ENCODE measurements around the gene AP1AR.

The AP1AR gene

DNA sequence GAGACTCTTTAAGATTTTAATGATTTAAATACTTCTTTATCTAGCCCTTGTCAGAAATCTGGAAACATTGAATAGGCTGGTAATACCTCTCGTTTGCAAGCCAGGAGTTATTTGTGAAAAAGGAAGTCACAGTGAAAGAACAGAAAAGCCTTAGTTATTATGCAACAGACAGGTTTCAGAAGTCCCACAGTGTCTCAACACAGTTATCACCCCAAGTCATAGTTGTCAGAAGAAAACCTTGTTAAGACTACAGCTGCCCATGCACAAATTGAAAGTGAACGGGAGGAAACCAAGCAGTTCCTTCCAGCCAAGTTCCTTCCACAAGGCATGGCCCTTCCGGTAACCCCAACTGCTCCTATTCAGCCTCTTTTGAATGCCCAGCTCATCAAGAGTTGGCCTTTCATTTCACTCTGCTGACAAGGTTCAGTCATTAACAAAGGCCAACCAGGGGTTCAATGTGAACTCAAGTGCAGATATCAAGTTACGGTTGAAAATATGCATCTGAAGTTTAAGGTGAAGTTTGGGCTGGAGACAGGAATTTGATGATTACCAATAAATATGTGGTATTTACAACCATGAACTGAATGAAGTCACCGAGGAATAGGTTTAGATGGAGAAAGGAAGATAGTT is 81.1 kb downstream of the AP1AR start:
- DNase-seq (ENCODE audit: low read depth in 2 of 2, low spot score in 1 of 2), result no peak

DNA sequence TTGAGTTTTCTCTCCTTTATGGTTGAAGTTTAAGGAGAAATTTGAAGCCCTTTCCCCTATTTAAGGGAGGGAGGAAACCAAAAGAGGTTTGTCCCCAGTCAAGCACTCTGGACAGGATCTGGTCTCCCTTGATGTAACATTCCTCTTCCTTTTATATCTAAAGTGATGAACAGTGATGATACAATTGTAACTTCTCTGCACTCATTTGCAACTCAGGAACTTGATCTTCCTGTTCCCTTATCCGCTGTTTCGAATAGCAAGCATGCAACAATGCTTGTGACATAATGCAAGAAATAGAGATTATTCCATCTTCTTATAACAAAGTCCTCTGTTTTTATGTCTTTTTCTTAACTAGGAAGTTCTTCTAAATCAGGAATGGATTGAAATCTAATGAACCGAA is 83.9 kb downstream of the AP1AR start:
- no peak for DNase-seq (ENCODE audit: low read depth in 2 of 2, low spot score in 1 of 2)

DNA sequence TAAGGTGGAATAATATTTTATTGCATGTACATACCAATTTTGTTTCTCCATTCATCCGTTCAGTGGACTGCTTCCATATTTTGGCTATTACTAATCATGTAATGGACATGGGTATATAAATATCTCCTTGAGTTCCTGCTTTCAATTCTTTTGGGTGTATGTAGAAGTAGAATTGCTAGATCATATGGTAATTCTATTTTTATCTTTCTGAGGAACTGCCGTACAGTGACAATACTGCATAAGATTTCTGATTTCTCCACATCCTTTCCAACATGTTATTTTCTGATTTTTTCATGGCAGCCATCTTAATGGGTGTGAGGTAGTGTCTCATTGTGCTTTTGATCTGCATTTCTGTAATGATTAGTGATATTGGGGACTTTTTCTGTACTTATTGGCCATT is 84.8 kb downstream of the AP1AR start:
- no peak for DNase-seq (ENCODE audit: low read depth in 2 of 2, low spot score in 1 of 2)

DNA sequence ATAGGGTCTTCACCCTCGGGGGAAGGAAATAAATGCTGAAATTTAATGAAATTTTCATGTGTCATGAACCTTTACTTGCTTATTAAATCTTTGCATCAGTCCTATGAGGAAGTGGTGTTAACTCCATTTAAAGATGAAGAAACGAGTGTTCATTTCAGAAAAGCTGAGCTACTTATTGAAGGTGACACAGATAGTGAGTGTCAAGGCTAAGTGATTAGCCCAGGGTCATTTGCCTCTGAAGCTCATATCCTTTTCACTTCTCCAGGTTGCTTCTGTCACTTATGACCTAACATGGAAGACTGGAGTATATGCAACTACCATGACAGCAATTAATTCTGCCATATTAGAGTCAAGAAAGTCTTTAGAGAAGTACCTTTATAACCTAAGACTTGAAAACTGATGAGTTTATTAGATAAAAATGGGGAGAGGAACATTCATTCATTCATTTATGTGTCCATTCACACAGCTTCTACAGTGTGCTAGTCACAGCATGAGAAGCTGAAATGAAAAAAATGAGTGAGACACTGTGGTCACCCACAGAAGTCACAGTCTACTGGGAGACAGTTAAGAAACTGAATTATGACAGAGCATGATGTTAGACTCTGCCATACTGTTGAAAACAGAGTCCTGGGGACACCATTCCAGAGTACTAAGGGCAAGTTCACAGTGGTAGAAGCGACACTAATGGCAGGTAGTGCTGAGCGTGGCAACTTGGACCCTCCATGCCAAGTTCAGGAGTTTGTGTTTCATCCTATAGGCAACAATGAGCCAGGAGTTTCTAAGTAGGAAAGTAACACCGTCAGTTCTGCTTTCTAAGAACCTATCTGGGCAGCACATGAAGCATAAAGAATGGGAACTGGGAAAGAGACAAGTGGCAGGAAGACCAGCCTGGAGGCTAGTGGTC is 86.9 kb downstream of the AP1AR start:
- DNase-seq (ENCODE audit: low read depth in 2 of 2, low spot score in 1 of 2), result no peak
